A549 (cell line): ENCODE data around the gene EPYC. TPM values are rescaled to one million over a fixed set of nuclear protein-coding genes. Genes with fewer than 3 reads are reported as not detected.

Experiments used
- ATAC-seq, 2 experiments: fragments of 200-7000 bp in 1 of 2; fragments of >200 bp in 1 of 2; cut with Nextera tagmentation in 1 of 2; cut with Tn5 transposase in 1 of 2; 3 replicates each; pipeline versions ENCODE4 v1.8.0 to v1.9.1; 2018 to 2020; ENCODE audit warnings: mild to moderate bottlenecking in 1 of 2, moderate library complexity in 1 of 2
- CTCF ChIA-PET: fragments of 300-600 bp; sonication (Branson Sonifier 250); formaldehyde crosslinking; extraction: SDS; loops from one replicate; lab custom pipeline; 2021; ENCODE audit warnings: antibody characterized with exemption, inconsistent platforms; lab: Yijun Ruan, JAX
- POLR2A ChIA-PET: fragments of 350-600 bp; formaldehyde crosslinking; extraction: SDS; loops from one replicate; lab custom pipeline; 2021; ENCODE audit warnings: antibody characterized with exemption, inconsistent platforms; lab: Yijun Ruan, JAX
- DNase-seq, 2 experiments: peaks; one replicate each; pipeline versions ENCODE4 v3.0.0 to v3.0.0-alpha.2; 2011 to 2016; ENCODE audit warnings: low read depth in 1 of 2, low spot score in 1 of 2
- FAIRE-seq: peaks from 2 replicates; lab custom pipeline; 2011; peaks lifted over from hg19 to GRCh38; lab: Jason Lieb, UNC
- H3K27ac ChIP-seq, 2 experiments: fragments of >200 bp; sonication (Bioruptor Twin); formaldehyde crosslinking; 3 replicates each; pipeline ENCODE4 v1.5.1; 2016 to 2017
- H3K4me1 ChIP-seq: fragments of >200 bp; sonication (Bioruptor Twin); formaldehyde crosslinking; 3 replicates; pipeline ENCODE4 v1.6.1; 2016
- H3K4me2 ChIP-seq: fragments of >200 bp; sonication (Bioruptor Twin); formaldehyde crosslinking; 3 replicates; pipeline ENCODE4 v1.6.1; 2016
- H3K4me3 ChIP-seq: fragments of >200 bp; sonication (Bioruptor Twin); formaldehyde crosslinking; 3 replicates; pipeline ENCODE4 v1.5.1; 2016
- H3K9me3 ChIP-seq: fragments of >200 bp; sonication (Bioruptor Twin); formaldehyde crosslinking; 3 replicates; pipeline ENCODE4 v1.6.1; 2016
- BHLHE40 ChIP-seq: IDR thresholded peaks from 2 replicates; pipeline ENCODE4 v1.6.1; 2012; ENCODE audit warnings: low read depth, low read length, inconsistent platforms
- CBX2 ChIP-seq: fragments of 200-600 bp; sonication (generic); IDR thresholded peaks from 2 replicates; pipeline ENCODE4 v1.6.1; 2016; ENCODE audit warnings: low read depth, mild to moderate bottlenecking, borderline replicate concordance
- CHD2 ChIP-seq: fragments of 150-350 bp; IDR thresholded peaks from 2 replicates; pipeline ENCODE4 v1.6.1; 2014; ENCODE audit warnings: low read length; ENCODE audit not compliant: partially characterized antibody
- CHD4 ChIP-seq: fragments of 200-600 bp; sonication (generic); IDR thresholded peaks from 2 replicates; pipeline ENCODE4 v1.6.1; 2016; ENCODE audit warnings: antibody characterized with exemption, mild to moderate bottlenecking, borderline replicate concordance
- EP300 ChIP-seq, 2 experiments: fragments of >200 bp; sonication (Bioruptor Twin); formaldehyde crosslinking; IDR thresholded peaks; 2 replicates in 1 of 2; 3 replicates in 1 of 2; pipeline ENCODE4 v1.6.1; 2016 to 2017
- ESRRA ChIP-seq: fragments of 150-350 bp; IDR thresholded peaks from 2 replicates; pipeline ENCODE4 v1.6.1; 2014; ENCODE audit warnings: mild to moderate bottlenecking, low read length, borderline replicate concordance
- HDAC2 ChIP-seq: fragments of 200-600 bp; sonication (generic); IDR thresholded peaks from 2 replicates; pipeline ENCODE4 v1.6.1; 2016
- HOXA7 ChIP-seq: fragments of 250-450 bp; sonication (Bioruptor Pico); IDR thresholded peaks from 2 replicates; pipeline ENCODE4 v1.5.0; 2020; ENCODE audit warnings: mild to moderate bottlenecking, moderate library complexity
- JUN ChIP-seq, 2 experiments: fragments of >200 bp; sonication (Bioruptor Twin); formaldehyde crosslinking; IDR thresholded peaks; 2 replicates in 1 of 2; 3 replicates in 1 of 2; pipeline ENCODE4 v1.6.1; 2016 to 2017
- JUNB ChIP-seq: fragments of >200 bp; sonication (Bioruptor Twin); formaldehyde crosslinking; IDR thresholded peaks from 2 replicates; pipeline ENCODE4 v1.6.1; 2016
- KDM5A ChIP-seq: fragments of 200-600 bp; sonication (generic); IDR thresholded peaks from 2 replicates; pipeline ENCODE4 v1.6.1; 2016; ENCODE audit warnings: antibody characterized with exemption, mild to moderate bottlenecking
- MAFK ChIP-seq: fragments of 450-650 bp; IDR thresholded peaks from 2 replicates; pipeline ENCODE4 v1.6.1; 2014; ENCODE audit not compliant: partially characterized antibody
- MAZ ChIP-seq: fragments of 150-350 bp; IDR thresholded peaks from 2 replicates; pipeline ENCODE4 v1.6.1; 2014; ENCODE audit warnings: antibody characterized with exemption, low read depth, low read length, borderline replicate concordance
- NFE2L2 ChIP-seq: fragments of 150-350 bp; conservative IDR thresholded peaks from 2 replicates; pipeline ENCODE4 v1.6.1; 2014; ENCODE audit warnings: low read length
- POLR2A ChIP-seq: IDR thresholded peaks from 2 replicates; pipeline ENCODE4 v1.6.1; 2012; ENCODE audit warnings: mild to moderate bottlenecking, low read length
- RAD21 ChIP-seq, 2 experiments: fragments of >200 bp in 1 of 2; sonication (Bioruptor Twin) in 1 of 2; formaldehyde crosslinking in 1 of 2; IDR thresholded peaks in 1 of 2; conservative IDR thresholded peaks in 1 of 2; 2 replicates in 1 of 2; 3 replicates in 1 of 2; pipeline ENCODE4 v1.6.1; 2012 to 2018; ENCODE audit warnings: inconsistent platforms in 1 of 2
- RARB ChIP-seq: fragments of 250-450 bp; sonication (Bioruptor Pico); IDR thresholded peaks from 2 replicates; pipeline ENCODE4 v1.8.0; 2021; ENCODE audit warnings: mild to moderate bottlenecking, moderate library complexity
- RCOR1 ChIP-seq: fragments of 150-350 bp; IDR thresholded peaks from 2 replicates; pipeline ENCODE4 v1.6.1; 2014; ENCODE audit warnings: antibody characterized with exemption, low read length, low read depth
- SMC3 ChIP-seq: fragments of >200 bp; sonication (Bioruptor Twin); formaldehyde crosslinking; IDR thresholded peaks from 3 replicates; pipeline ENCODE4 v1.6.1; 2018; ENCODE audit warnings: inconsistent platforms
- SREBF2 ChIP-seq: fragments of 450-650 bp; IDR thresholded peaks from 2 replicates; pipeline ENCODE4 v1.6.1; 2014; ENCODE audit warnings: mild to moderate bottlenecking, moderate library complexity
- ZC3H11A ChIP-seq: fragments of 450-650 bp; IDR thresholded peaks from 2 replicates; pipeline ENCODE4 v1.6.1; 2014; ENCODE audit warnings: antibody characterized with exemption, mild to moderate bottlenecking
- ZFP36 ChIP-seq: fragments of 450-650 bp; IDR thresholded peaks from 2 replicates; pipeline ENCODE4 v1.6.1; 2014; ENCODE audit warnings: borderline replicate concordance; ENCODE audit not compliant: partially characterized antibody
- WGBS: methylation state at CpG from one replicate; pipeline ENCODE4 v1.1.6; 2017; ENCODE audit errors: missing lambda C conversion rate; 5-methylcytosine and 5-hydroxymethylcytosine counted together
- polyA plus RNA-seq, 4 experiments: library from polyadenylated mRNA; depleted of rRNA in 3 of 4; stranded (reverse); fragments of >200 nt; fragmentation: RNase III in 1 of 4; extraction: RNeasy Plus Mini Kit Qiagen cat#74134 plus additional on column Dnase treatment in 1 of 4; gene quantifications; 2 replicates in 3 of 4; 3 replicates in 1 of 4; pipeline ENCODE4 v1.2.3, GENCODE V29; 2011 to 2017
- TF ChIP-seq, protein P1 (sequence below): fragments of >200 bp; sonication (Bioruptor Twin); formaldehyde crosslinking; IDR thresholded peaks from 3 replicates; pipeline ENCODE4 v1.6.1; 2016
- TF ChIP-seq, protein P2 (sequence below): fragments of >200 bp; sonication (Bioruptor Twin); formaldehyde crosslinking; IDR thresholded peaks from 3 replicates; pipeline ENCODE4 v1.5.1; 2016
- TF ChIP-seq, protein P3 (sequence below): fragments of 250-450 bp; sonication (Bioruptor Pico); IDR thresholded peaks from 2 replicates; pipeline ENCODE4 v1.5.0; 2021; ENCODE audit warnings: mild to moderate bottlenecking, moderate library complexity, borderline replicate concordance
- TF ChIP-seq, protein P4 (sequence below): fragments of 150-350 bp; IDR thresholded peaks from 2 replicates; pipeline ENCODE4 v1.6.1; 2014; ENCODE audit warnings: low read depth, mild to moderate bottlenecking, low read length
- TF ChIP-seq, protein P5 (sequence below): fragments of 450-650 bp; IDR thresholded peaks from 2 replicates; pipeline ENCODE4 v1.6.1; 2014; ENCODE audit warnings: antibody characterized with exemption

EPYC gene
- polyA plus RNA-seq, 2 of the 4 experiments (the other 2 are of a cell fraction) = not detected

DNA sequence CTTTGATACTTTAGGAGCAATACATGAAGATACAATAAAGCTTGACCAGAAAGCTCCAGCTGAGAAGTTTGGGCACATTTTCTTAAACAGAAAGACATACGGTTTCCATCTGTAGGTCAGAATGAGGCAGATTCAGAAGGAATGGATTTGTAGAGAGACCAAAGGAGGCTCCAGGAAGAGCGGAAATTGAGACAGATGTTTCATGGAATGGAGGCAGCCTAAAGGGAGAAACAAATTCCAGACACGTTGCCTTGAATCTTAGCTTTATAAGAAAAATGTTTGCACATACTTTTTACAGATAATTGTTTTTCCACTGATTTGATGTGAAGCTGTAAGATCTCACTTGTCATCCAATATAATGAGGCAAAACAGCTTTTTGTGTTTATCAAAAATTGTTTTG is 24.8 kb downstream of the EPYC start (continued):
- TF ChIP-seq BHLHE40 (no peak), ZC3H11A (no peak), CHD2 (no peak), MAFK (no peak), ZFP36 (no peak), CBX2 (no peak)
- TF ChIP-seq, protein P1, sequence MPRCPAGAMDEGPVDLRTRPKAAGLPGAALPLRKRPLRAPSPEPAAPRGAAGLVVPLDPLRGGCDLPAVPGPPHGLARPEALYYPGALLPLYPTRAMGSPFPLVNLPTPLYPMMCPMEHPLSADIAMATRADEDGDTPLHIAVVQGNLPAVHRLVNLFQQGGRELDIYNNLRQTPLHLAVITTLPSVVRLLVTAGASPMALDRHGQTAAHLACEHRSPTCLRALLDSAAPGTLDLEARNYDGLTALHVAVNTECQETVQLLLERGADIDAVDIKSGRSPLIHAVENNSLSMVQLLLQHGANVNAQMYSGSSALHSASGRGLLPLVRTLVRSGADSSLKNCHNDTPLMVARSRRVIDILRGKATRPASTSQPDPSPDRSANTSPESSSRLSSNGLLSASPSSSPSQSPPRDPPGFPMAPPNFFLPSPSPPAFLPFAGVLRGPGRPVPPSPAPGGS = no peak

DNA sequence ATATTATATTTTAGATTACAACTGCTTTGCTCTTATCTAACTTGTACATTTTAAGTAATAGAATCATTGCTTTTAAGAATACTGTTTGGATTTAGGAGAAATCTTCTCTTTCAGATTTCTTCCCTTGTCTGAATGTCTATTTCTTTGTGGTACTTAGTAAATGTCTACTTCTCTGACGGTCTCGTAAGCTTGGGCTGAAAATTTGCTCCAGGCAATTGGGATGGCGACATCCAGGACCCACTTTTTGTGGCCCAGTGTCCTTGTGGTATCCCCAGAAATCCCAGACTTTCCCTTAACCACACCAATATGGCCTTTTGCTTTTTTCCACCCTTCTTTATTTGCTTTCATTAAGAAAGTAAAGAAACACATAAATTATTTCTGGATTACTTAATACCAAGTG is 25.8 kb downstream of the EPYC start:
- FAIRE-seq = no peak
- Histone ChIP-seq H3K27ac (no peak overlapping the region), H3K9me3 (no peaks in the 10 kb centered on the region), H3K4me1 (peaks cover 7% of the 10 kb centered on the region), H3K4me2 (no peak overlapping the region), H3K4me3 (no peak overlapping the region)
- ChIA-PET CTCF (interaction anchor here (0.6 to 2.6 kb wide), 15 partner anchors 8 to 1809 kb away, joined by 3 to 20 read pairs (median 6); no protein-coding TSS in a partner anchor), POLR2A (no interaction called here)
- WGBS = 49% methylated on average over 3 of the region's 3 CpGs
- ATAC-seq = no peak
- TF ChIP-seq MAZ (no peak), CHD4 (no peak), POLR2A (no peak)
- no peak for DNase-seq

- no peak overlapping the region for H3K27ac ChIP-seq
- FAIRE-seq (peak; percentile 93), DNase-seq (peak; percentile 28 to 66), ATAC-seq (peak; percentile 78 to 91; a peak in 5 of 6 replicates)
- CTCF ChIA-PET = interaction anchor here (0.6 to 2.4 kb wide), 28 partner anchors 8 to 1810 kb away, joined by 3 to 20 read pairs (median 4); no protein-coding TSS in a partner anchor
- POLR2A ChIA-PET = no interaction called here
- no peak overlapping the region for H3K4me2 ChIP-seq
- H3K4me1 ChIP-seq = peaks cover 9% of the 10 kb centered on the region
- 0% methylated on average over 1 of the region's 1 CpG for WGBS
- no peaks in the 10 kb centered on the region for H3K9me3 ChIP-seq
- no peak overlapping the region for H3K4me3 ChIP-seq
- TF ChIP-seq RCOR1 (no peak), KDM5A (no peak), RARB (CRISPR knock-in tag) (no peak), JUN (IDR thresholded peaks at IDR 0.05) (no peak), EP300 (IDR thresholded peaks at IDR 0.05) (no peak), SMC3 (peak; percentile 76), RAD21 (conservative IDR thresholded peaks at IDR 0.05 in 1 of 2, IDR thresholded peaks at IDR 0.05 in 1 of 2) (peak; percentile 80 to 86)
- TF ChIP-seq, protein P2, sequence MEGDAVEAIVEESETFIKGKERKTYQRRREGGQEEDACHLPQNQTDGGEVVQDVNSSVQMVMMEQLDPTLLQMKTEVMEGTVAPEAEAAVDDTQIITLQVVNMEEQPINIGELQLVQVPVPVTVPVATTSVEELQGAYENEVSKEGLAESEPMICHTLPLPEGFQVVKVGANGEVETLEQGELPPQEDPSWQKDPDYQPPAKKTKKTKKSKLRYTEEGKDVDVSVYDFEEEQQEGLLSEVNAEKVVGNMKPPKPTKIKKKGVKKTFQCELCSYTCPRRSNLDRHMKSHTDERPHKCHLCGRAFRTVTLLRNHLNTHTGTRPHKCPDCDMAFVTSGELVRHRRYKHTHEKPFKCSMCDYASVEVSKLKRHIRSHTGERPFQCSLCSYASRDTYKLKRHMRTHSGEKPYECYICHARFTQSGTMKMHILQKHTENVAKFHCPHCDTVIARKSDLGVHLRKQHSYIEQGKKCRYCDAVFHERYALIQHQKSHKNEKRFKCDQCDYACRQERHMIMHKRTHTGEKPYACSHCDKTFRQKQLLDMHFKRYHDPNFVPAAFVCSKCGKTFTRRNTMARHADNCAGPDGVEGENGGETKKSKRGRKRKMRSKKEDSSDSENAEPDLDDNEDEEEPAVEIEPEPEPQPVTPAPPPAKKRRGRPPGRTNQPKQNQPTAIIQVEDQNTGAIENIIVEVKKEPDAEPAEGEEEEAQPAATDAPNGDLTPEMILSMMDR = peak; percentile 83
Observed at GRCh38 chr12:90978117-90978770, 26.5 kb downstream of the EPYC start.

GRCh38 chr12:90977224-90977623 is 27.5 kb downstream of the EPYC start:
- no peak for FAIRE-seq
- TF ChIP-seq SREBF2 = no peak
- TF ChIP-seq ESRRA = no peak
- TF ChIP-seq, protein P3, sequence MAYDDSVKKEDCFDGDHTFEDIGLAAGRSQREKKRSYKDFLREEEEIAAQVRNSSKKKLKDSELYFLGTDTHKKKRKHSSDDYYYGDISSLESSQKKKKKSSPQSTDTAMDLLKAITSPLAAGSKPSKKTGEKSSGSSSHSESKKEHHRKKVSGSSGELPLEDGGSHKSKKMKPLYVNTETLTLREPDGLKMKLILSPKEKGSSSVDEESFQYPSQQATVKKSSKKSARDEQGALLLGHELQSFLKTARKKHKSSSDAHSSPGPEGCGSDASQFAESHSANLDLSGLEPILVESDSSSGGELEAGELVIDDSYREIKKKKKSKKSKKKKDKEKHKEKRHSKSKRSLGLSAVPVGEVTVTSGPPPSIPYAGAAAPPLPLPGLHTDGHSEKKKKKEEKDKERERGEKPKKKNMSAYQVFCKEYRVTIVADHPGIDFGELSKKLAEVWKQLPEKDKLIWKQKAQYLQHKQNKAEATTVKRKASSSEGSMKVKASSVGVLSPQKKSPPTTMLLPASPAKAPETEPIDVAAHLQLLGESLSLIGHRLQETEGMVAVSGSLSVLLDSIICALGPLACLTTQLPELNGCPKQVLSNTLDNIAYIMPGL (CRISPR knock-in tag) = no peak
- TF ChIP-seq JUNB = no peak
- TF ChIP-seq RARB (CRISPR knock-in tag) = no peak
- TF ChIP-seq HOXA7 (CRISPR knock-in tag) = no peak
- TF ChIP-seq, protein P4, sequence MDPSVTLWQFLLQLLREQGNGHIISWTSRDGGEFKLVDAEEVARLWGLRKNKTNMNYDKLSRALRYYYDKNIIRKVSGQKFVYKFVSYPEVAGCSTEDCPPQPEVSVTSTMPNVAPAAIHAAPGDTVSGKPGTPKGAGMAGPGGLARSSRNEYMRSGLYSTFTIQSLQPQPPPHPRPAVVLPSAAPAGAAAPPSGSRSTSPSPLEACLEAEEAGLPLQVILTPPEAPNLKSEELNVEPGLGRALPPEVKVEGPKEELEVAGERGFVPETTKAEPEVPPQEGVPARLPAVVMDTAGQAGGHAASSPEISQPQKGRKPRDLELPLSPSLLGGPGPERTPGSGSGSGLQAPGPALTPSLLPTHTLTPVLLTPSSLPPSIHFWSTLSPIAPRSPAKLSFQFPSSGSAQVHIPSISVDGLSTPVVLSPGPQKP = no peak
- no peak for TF ChIP-seq SMC3
- TF ChIP-seq NFE2L2 = no peak
- TF ChIP-seq, protein P5, sequence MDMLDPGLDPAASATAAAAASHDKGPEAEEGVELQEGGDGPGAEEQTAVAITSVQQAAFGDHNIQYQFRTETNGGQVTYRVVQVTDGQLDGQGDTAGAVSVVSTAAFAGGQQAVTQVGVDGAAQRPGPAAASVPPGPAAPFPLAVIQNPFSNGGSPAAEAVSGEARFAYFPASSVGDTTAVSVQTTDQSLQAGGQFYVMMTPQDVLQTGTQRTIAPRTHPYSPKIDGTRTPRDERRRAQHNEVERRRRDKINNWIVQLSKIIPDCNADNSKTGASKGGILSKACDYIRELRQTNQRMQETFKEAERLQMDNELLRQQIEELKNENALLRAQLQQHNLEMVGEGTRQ = no peak
- TF ChIP-seq HDAC2 = no peak

More at GRCh38 chr12:90977224-90977623, 27.5 kb downstream of the EPYC start:
- H3K4me1 ChIP-seq = peaks cover 9% of the 10 kb centered on the region
- no peak for ATAC-seq
- no peaks in the 10 kb centered on the region for H3K9me3 ChIP-seq
- H3K4me3 ChIP-seq = no peak overlapping the region
- DNase-seq = no peak
- CTCF ChIA-PET = interaction anchor here (0.8 to 2.4 kb wide), 13 partner anchors 16 to 397 kb away, joined by 3 to 20 read pairs (median 4); no protein-coding TSS in a partner anchor
- H3K4me2 ChIP-seq = no peak overlapping the region
- POLR2A ChIA-PET = no interaction called here
- no peak overlapping the region for H3K27ac ChIP-seq
- 67% methylated on average over 1 of the region's 1 CpG for WGBS
